Panc1 (cell line): ENCODE results near the gene TPRG1.

ENCODE experiments used
- CTCF ChIP-seq: fragments of 450-650 bp; IDR thresholded peaks from 2 replicates; pipeline ENCODE4 v1.5.1; 2017; ENCODE audit warnings: mild to moderate bottlenecking
- TCF7L2 ChIP-seq: IDR thresholded peaks from 2 replicates; pipeline ENCODE4 v1.6.1; 2011; ENCODE audit warnings: mild to moderate bottlenecking, low read depth, low read length, inconsistent platforms

GRCh38 chr3:189353988-189354889, 182.5 kb downstream of the TPRG1 start:
- TF ChIP-seq CTCF (no peak), TCF7L2 (no peak)
